ENCODE measurements around the gene NRL.

- no peak for TF ChIP-seq USF2 (IDR thresholded peaks at IDR 0.05; ENCODE audit: borderline replicate concordance, low read depth, low read length)
- TF ChIP-seq SP1 (IDR thresholded peaks at IDR 0.05; ENCODE audit: low read depth, low read length) = no peak
- TF ChIP-seq POLR2A (IDR thresholded peaks at IDR 0.05; ENCODE audit: low read depth, low read length) = peak; percentile 48
- no peak for TF ChIP-seq EP300 (IDR thresholded peaks at IDR 0.05; ENCODE audit: borderline replicate concordance in 1 of 2, control insufficient read depth in 1 of 2, low read depth in 2 of 2, low read length in 2 of 2)
Measured at GRCh38 chr14:24138396-24139271, 23.9 kb upstream of the NRL start.

Measured in GM12878 (cell line).